Renal pelvis (tissue), 12 donors: ENCODE data around the gene SANBR. TPM values are rescaled to one million over a fixed set of nuclear protein-coding genes. Genes with fewer than 3 reads are reported as not detected.
A peak's percentile ranks its signal among the peaks of the same experiment; 100 is the strongest.
"Not testable (repeated sequence)": the region's sequence is repeated elsewhere in the genome, so short reads cannot be mapped to it uniquely, and the experiment has no call there.

Experiments
- DNase-seq: peaks from one replicate; pipeline ENCODE4 v3.0.0-alpha.2; 2013
- long read RNA-seq, 16 experiments: transcript quantifications; one replicate each; lab custom pipeline, GENCODE V29; 2026
- polyA plus RNA-seq, 3 donors: library from polyadenylated mRNA; unstranded; fragments of 120-200 nt; gene quantifications; one replicate each; pipeline ENCODE4 v1.2.1, GENCODE V29; 2013; ENCODE audit not compliant: insufficient read length in 3 of 3

Gene SANBR
- 10 to 100 TPM; 10.5 to 23.8 (median 22.7) TPM for polyA plus RNA-seq
- long read RNA-seq, donor 1, full-length matches to known transcripts = 1 of 1 reads
- long read RNA-seq, donor 1, partial matches to known transcripts = 0 of 1 reads
- long read RNA-seq, donor 1, other reads (novel, unspliced or antisense) = 0 of 1 reads
- long read RNA-seq, donor 2 = 0 reads
- long read RNA-seq, donor 3 = 0 reads
- long read RNA-seq, donor 4 = 0 reads
- long read RNA-seq, donor 5 = 0 reads
- long read RNA-seq, donor 6, full-length matches to known transcripts = 1 of 1 reads
- long read RNA-seq, donor 6, partial matches to known transcripts = 0 of 1 reads
- long read RNA-seq, donor 6, other reads (novel, unspliced or antisense) = 0 of 1 reads
- long read RNA-seq, donor 7 = 0 reads
- long read RNA-seq, donor 8, partial matches to known transcripts = 0 of 1 reads
- long read RNA-seq, donor 8, other reads (novel, unspliced or antisense) = 0 of 1 reads
- long read RNA-seq, donor 9 = 0 reads
- long read RNA-seq, donor 10 = 0 reads
- long read RNA-seq, donor 11, full-length matches to known transcripts = 1 of 1 reads
- long read RNA-seq, donor 11, partial matches to known transcripts = 0 of 1 reads
- long read RNA-seq, donor 11, other reads (novel, unspliced or antisense) = 0 of 1 reads
- long read RNA-seq, donor 12 = 0 reads
- long read RNA-seq, donor 13 = 0 reads
- long read RNA-seq, donor 14 = 0 reads
- long read RNA-seq, donor 15 = 0 reads
- long read RNA-seq, donor 16, full-length matches to known transcripts = 1 of 1 reads
- long read RNA-seq, donor 16, partial matches to known transcripts = 0 of 1 reads
- long read RNA-seq, donor 16, other reads (novel, unspliced or antisense) = 0 of 1 reads

- peak; percentile 89 for DNase-seq
Observed at GRCh38 chr2:61065714-61066709, at the start of gene SANBR. Gene SANBR (plus strand): TSS chr2:61065871. CDS start chr2:61070351, 4,480 bp downstream.

- DNase-seq = no peak
Observed at GRCh38 chr2:61015976-61016375, 49.7 kb upstream of the SANBR start.

GRCh38 chr2:61016392-61017002 lies 49.2 kb upstream of the SANBR start:
- no peak for DNase-seq

- DNase-seq = peak; percentile 81
Observed at GRCh38 chr2:61017003-61017555, 48.6 kb upstream of the SANBR start.

GRCh38 chr2:61017556-61018317 lies 47.9 kb upstream of the SANBR start, which contains the start of the genes PEX13 and PUS10:
Gene PEX13 (plus strand): TSS chr2:61017720. CDS start chr2:61017760, 40 bp downstream.
Gene PUS10 (minus strand): TSS chr2:61018255. CDS start chr2:61011890, 6,365 bp downstream.
- peak; percentile 79 for DNase-seq

GRCh38 chr2:61018318-61018755 lies 47.3 kb upstream of the SANBR start:
- DNase-seq = no peak

GRCh38 chr2:61018798-61019197 lies 46.9 kb upstream of the SANBR start:
- no peak for DNase-seq

GRCh38 chr2:61021228-61021660 lies 44.4 kb upstream of the SANBR start:
- no peak for DNase-seq

GRCh38 chr2:61023670-61024069 lies 42.0 kb upstream of the SANBR start:
- DNase-seq = no peak

GRCh38 chr2:61029533-61029932 lies 36.1 kb upstream of the SANBR start:
- no peak for DNase-seq

GRCh38 chr2:61034592-61034991 lies 31.1 kb upstream of the SANBR start:
- DNase-seq = not testable (repeated sequence)

- not testable (repeated sequence) for DNase-seq
Observed at GRCh38 chr2:61036643-61037042, 29.0 kb upstream of the SANBR start.

- no peak for DNase-seq
Observed at GRCh38 chr2:61042807-61043206, 22.9 kb upstream of the SANBR start.

- DNase-seq = no peak
Observed at GRCh38 chr2:61044636-61045035, 21.0 kb upstream of the SANBR start.

GRCh38 chr2:61045226-61045625 lies 20.4 kb upstream of the SANBR start:
- DNase-seq = no peak

- DNase-seq = no peak
Observed at GRCh38 chr2:61045999-61046398, 19.7 kb upstream of the SANBR start.

GRCh38 chr2:61055557-61055956 lies 10.1 kb upstream of the SANBR start:
- DNase-seq = no peak

GRCh38 chr2:61057562-61057961 lies 8.1 kb upstream of the SANBR start:
- DNase-seq = no peak

GRCh38 chr2:61059382-61059781 lies 6.3 kb upstream of the SANBR start:
- no peak for DNase-seq

GRCh38 chr2:61074100-61074499 lies 8.4 kb downstream of the SANBR start:
- no peak for DNase-seq
